KOPT-K1 (cell line): ENCODE data around the gene PRKAG3.

ENCODE experiments used
- H3K27ac ChIP-seq: fragments of 200-600 bp; sonication (generic); 2 replicates; pipeline ENCODE4 v1.5.1; 2016; ENCODE audit warnings: antibody characterized with exemption, mild to moderate bottlenecking, low read depth, low read length; ENCODE audit not compliant: poor library complexity, severe bottlenecking
- H3K36me3 ChIP-seq: fragments of 200-600 bp; sonication (generic); 2 replicates; pipeline ENCODE4 v1.5.1; 2017; ENCODE audit warnings: antibody characterized with exemption, mild to moderate bottlenecking, low read length, moderate library complexity; ENCODE audit not compliant: insufficient read depth
- H3K9me3 ChIP-seq: fragments of 200-600 bp; sonication (generic); 2 replicates; pipeline ENCODE4 v1.5.1; 2017; ENCODE audit warnings: antibody characterized with exemption, low read length, mild to moderate bottlenecking; ENCODE audit not compliant: insufficient read depth, poor library complexity, severe bottlenecking

The PRKAG3 gene

DNA sequence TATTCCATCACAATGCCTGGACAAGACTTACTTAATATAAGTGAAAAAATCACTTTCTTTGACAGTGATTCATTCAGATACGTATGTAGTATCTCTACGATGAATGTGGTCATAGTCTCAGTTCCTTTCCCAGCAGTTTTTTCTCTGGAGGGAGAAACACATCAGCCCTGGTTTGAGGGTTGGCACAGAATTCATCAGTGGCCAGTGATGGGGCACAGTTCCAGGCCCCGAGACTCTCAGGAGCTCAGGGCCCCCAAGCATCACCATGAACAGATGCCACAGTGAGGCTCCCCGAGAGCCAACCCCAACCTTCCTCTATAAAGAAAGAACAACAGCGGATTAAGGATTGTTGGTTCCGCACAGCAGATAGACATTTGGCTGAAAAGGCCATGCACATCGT lies 12.5 kb downstream of the PRKAG3 start:
- Histone ChIP-seq H3K36me3 (no peaks in the 10 kb centered on the region), H3K27ac (no peak overlapping the region), H3K9me3 (no peaks in the 10 kb centered on the region)

GRCh38 chr2:218816561-218817011 lies 15.0 kb downstream of the PRKAG3 start:
- no peak overlapping the region for H3K27ac ChIP-seq
- H3K36me3 ChIP-seq, result no peaks in the 10 kb centered on the region
- H3K9me3 ChIP-seq, result no peaks in the 10 kb centered on the region

GRCh38 chr2:218815649-218816048 lies 16.0 kb downstream of the PRKAG3 start:
- no peak overlapping the region for H3K27ac ChIP-seq
- no peaks in the 10 kb centered on the region for H3K9me3 ChIP-seq
- H3K36me3 ChIP-seq, result no peaks in the 10 kb centered on the region

- Histone ChIP-seq H3K9me3 (no peaks in the 10 kb centered on the region), H3K27ac (no peak overlapping the region), H3K36me3 (no peaks in the 10 kb centered on the region)
These were observed 16.4 kb downstream of the PRKAG3 start for GRCh38 chr2:218815244-218815637.

DNA sequence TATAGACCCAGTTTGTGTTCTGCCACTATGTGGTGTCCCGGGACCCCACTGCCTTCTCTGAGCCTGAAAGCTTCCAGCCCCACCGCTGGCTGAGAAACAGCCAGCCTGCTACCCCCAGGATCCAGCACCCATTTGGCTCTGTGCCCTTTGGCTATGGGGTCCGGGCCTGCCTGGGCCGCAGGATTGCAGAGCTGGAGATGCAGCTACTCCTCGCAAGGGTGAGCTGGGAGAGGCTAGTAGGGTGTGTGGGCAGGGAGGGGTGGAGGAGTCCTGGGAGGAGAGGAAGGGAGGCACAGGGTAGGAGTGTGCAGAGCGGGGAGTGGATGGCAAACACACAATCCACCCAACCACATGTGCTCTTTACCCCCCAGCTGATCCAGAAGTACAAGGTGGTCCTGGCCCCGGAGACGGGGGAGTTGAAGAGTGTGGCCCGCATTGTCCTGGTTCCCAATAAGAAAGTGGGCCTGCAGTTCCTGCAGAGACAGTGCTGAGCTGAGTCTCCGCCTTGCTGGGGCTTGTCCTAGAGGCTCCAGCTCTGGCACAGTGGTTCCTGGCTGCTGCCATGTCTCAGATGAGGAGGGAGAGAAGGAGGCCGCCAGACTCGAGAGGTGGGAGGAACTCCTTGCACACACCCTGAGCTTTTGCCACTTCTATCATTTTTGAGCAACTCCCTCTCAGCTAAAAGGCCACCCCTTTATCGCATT lies 16.9 kb downstream of the PRKAG3 start:
- Histone ChIP-seq H3K9me3 (no peaks in the 10 kb centered on the region), H3K27ac (no peak overlapping the region), H3K36me3 (no peaks in the 10 kb centered on the region)

- H3K9me3 ChIP-seq, result no peaks in the 10 kb centered on the region
- no peaks in the 10 kb centered on the region for H3K36me3 ChIP-seq
- H3K27ac ChIP-seq, result no peak overlapping the region
These were observed 17.7 kb downstream of the PRKAG3 start for GRCh38 chr2:218813771-218814460.

DNA sequence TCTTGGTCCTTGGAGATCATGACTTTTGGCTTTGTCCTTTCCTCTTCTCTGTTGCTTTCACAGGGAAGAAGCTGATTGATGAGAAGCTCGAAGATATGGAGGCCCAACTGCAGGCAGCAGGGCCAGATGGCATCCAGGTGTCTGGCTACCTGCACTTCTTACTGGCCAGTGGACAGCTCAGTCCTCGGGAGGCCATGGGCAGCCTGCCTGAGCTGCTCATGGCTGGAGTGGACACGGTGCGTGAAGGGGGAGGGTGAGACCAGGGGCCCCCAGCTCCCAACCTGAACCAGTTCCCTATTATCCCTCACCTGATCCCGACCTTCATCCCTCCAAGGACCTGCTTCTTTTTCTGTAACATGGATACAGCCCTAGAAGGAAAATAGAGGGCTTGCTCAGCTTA lies 18.7 kb downstream of the PRKAG3 start:
- no peaks in the 10 kb centered on the region for H3K36me3 ChIP-seq
- H3K27ac ChIP-seq, result no peak overlapping the region
- no peaks in the 10 kb centered on the region for H3K9me3 ChIP-seq

DNA sequence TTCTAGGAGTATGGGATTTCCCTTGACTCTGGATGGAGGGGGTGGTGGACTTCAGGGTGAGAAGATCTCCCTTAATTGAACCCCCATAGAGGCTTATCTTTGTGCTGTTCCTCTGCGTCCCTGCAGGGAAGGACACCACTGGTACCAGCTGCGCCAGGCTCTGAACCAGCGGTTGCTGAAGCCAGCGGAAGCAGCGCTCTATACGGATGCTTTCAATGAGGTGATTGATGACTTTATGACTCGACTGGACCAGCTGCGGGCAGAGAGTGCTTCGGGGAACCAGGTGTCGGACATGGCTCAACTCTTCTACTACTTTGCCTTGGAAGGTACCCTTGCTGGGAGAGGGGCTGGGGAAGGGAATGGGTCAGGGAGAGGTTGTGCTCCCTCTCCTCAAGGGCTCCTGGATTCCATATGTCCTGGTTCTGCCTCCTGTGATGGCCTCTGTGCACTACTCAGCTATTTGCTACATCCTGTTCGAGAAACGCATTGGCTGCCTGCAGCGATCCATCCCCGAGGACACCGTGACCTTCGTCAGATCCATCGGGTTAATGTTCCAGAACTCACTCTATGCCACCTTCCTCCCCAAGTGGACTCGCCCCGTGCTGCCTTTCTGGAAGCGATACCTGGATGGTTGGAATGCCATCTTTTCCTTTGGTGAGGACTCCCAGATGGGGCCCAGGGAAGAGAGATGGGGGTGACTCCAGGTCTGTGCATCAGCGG lies 19.3 kb downstream of the PRKAG3 start:
- Histone ChIP-seq H3K9me3 (no peaks in the 10 kb centered on the region), H3K27ac (no peak overlapping the region), H3K36me3 (no peaks in the 10 kb centered on the region)

GRCh38 chr2:218811382-218811781 lies 20.2 kb downstream of the PRKAG3 start:
- Histone ChIP-seq H3K9me3 (no peaks in the 10 kb centered on the region), H3K36me3 (no peaks in the 10 kb centered on the region)

DNA sequence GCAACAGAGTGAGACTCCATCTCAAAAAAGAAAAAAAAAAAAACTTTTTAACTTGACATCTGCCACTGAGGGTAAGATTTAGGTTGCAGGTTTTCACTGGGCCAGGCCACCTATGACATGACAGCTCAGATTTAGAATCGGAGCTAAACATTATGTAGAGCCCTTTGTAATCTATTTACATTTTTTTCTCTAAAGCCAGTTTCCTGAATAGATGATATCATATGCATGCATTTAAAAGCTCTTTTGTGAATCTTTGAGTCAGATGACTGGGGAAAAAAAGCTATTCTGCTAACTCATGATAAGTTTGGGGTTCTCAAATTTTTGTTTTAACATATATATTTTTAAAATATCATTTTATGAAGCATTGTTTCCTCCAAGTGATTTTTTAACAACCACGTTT lies 21.3 kb downstream of the PRKAG3 start:
- Histone ChIP-seq H3K27ac (no peak overlapping the region), H3K36me3 (no peaks in the 10 kb centered on the region), H3K9me3 (peaks cover under 1% of the 10 kb centered on the region)

More at GRCh38 chr2:218811382-218811781, 20.2 kb downstream of the PRKAG3 start:
- H3K27ac ChIP-seq, result no peak overlapping the region

- peaks cover 8% of the 10 kb centered on the region for H3K9me3 ChIP-seq
- H3K27ac ChIP-seq, result no peak overlapping the region
- H3K36me3 ChIP-seq, result no peaks in the 10 kb centered on the region
These were observed 22.1 kb downstream of the PRKAG3 start for GRCh38 chr2:218809515-218809914.

- Histone ChIP-seq H3K36me3 (no peaks in the 10 kb centered on the region), H3K9me3 (peaks cover 19% of the 10 kb centered on the region), H3K27ac (no peak overlapping the region)
These were observed 24.0 kb downstream of the PRKAG3 start for GRCh38 chr2:218807626-218808025.

GRCh38 chr2:218806346-218806978 lies 25.1 kb downstream of the PRKAG3 start:
- H3K36me3 ChIP-seq, result no peaks in the 10 kb centered on the region
- no peak overlapping the region for H3K27ac ChIP-seq

DNA sequence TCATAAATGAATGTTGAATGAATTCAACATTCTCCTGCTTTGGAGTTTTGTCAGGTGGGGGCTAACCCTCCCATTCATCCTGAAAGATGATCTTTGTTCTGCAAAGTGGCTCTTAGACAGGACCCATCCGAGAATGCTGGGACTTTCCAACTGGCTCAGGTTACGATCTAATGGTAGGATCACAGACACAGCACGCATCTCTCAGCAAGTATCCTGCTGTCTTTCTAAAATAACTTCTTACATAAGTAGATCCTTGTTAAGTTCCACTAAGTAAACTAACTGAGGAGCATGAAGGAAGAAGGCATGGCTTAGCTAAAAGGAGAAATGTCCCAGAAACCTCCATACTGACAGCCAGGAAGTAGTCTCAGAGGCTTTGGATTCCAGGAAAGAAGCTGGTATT lies 26.0 kb downstream of the PRKAG3 start:
- no peaks in the 10 kb centered on the region for H3K36me3 ChIP-seq
- peaks cover 19% of the 10 kb centered on the region for H3K9me3 ChIP-seq
- no peak overlapping the region for H3K27ac ChIP-seq

More at GRCh38 chr2:218806346-218806978, 25.1 kb downstream of the PRKAG3 start:
- H3K9me3 ChIP-seq, result peaks cover 19% of the 10 kb centered on the region

DNA sequence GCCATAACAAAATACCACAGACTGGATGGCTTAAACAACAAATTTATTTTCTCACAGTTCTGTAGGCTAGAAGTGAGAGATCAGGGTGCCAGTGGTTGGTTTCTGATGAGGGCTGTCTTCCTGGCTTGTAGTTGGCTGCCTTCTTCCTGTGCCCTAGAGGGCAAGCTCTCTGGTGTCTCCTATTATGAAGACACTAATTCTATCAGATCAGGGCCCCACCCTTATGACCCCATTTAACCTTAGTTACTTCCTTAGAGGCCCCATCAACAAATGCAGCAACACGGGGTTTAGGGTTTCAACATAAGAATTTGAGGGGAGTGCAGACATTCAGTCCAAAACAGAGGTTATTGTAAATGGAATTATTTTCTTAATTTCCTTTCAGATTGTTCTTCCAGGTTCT lies 26.8 kb downstream of the PRKAG3 start:
- H3K9me3 ChIP-seq, result peaks cover 19% of the 10 kb centered on the region
- H3K27ac ChIP-seq, result no peak overlapping the region
- no peaks in the 10 kb centered on the region for H3K36me3 ChIP-seq
